NT2/D1 (cell line): Measurements from ENCODE around the gene PDAP1.
"Not testable (repeated sequence)": the region's sequence is repeated elsewhere in the genome, so short reads cannot be mapped to it uniquely, and the experiment has no call there.

Source experiments
- SUZ12 ChIP-seq: IDR thresholded peaks from 2 replicates; pipeline ENCODE4 v1.6.1; 2011; ENCODE audit not compliant: insufficient read length, insufficient read depth; ENCODE audit errors: extremely low read depth
- YY1 ChIP-seq: IDR thresholded peaks from 2 replicates; pipeline ENCODE4 v1.6.1; 2011; ENCODE audit not compliant: insufficient read length, insufficient read depth
- ZNF274 ChIP-seq: IDR thresholded peaks from 2 replicates; pipeline ENCODE4 v1.6.1; 2011; ENCODE audit warnings: mild to moderate bottlenecking, low read depth, low read length

DNA sequence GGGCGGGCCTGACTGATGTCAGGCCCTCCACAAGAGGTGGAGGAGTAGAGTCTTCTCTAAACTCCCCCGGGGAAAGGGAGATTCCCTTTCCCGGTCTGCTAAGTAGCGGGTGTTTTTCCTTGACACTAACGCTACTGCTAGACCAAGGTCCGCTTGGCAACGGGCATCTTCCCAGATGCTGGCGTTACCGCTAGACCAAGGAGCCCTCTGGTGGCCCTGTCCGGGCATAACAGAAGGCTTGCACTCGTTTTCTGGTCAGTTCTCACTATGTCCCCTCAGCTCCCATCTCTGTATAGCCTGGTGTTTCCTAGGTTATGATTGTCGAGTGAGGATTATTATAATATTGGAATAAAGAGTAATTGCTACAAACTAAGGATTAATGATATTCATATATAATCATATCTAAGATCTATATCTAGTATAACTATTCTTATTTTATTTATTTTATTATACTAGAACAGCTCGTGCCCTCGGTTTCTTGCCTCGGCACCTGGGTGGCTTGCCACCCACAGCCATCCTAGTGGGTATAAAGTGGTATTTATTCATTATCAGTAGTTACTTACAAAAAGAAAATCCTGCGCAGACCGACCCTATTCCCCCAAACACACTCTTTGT lies 7.2 kb upstream of the PDAP1 start:
- not testable (repeated sequence) for TF ChIP-seq YY1, ZNF274, SUZ12
